SK-N-SH treated with all-trans-retinoic acid at 6 μM for 48 hours (cell line): Measurements from ENCODE around the gene TRPM6.

Experiments
- ATAC-seq: fragments of 200-7000 bp; cut with Tn5 transposase; 3 replicates; pipeline ENCODE4 v1.9.1; 2020; ENCODE audit warnings: mild to moderate bottlenecking, moderate library complexity
- ARNTL ChIP-seq: fragments of 450-650 bp; formaldehyde crosslinking; IDR thresholded peaks from 2 replicates; pipeline ENCODE4 v1.5.0; 2020; ENCODE audit warnings: low read depth, mild to moderate bottlenecking, moderate library complexity, borderline replicate concordance
- BACH2 ChIP-seq: fragments of 250-450 bp; sonication (Bioruptor Pico); IDR thresholded peaks from 2 replicates; pipeline ENCODE4 v1.9.0; 2021; ENCODE audit warnings: mild to moderate bottlenecking, borderline replicate concordance
- CSDC2 ChIP-seq: fragments of 250-450 bp; sonication (Bioruptor Pico); IDR thresholded peaks from 2 replicates; pipeline ENCODE4 v1.5.0; 2020; ENCODE audit warnings: mild to moderate bottlenecking, moderate library complexity
- ESRRG ChIP-seq: fragments of 250-450 bp; sonication (Bioruptor Pico); IDR thresholded peaks from 2 replicates; pipeline ENCODE4 v1.6.1; 2021; ENCODE audit warnings: mild to moderate bottlenecking
- GLIS3 ChIP-seq: fragments of 250-450 bp; sonication (Bioruptor Pico); IDR thresholded peaks from 2 replicates; pipeline ENCODE4 v1.5.0; 2020; ENCODE audit warnings: mild to moderate bottlenecking, moderate library complexity
- ISL1 ChIP-seq: fragments of 250-450 bp; sonication (Bioruptor Pico); IDR thresholded peaks from 2 replicates; pipeline ENCODE4 v2.1.2; 2022; ENCODE audit warnings: mild to moderate bottlenecking, moderate library complexity
- OSR1 ChIP-seq: fragments of 250-450 bp; sonication (Bioruptor Pico); IDR thresholded peaks from 2 replicates; pipeline ENCODE4 v1.8.0; 2022; ENCODE audit warnings: moderate library complexity, mild to moderate bottlenecking, inconsistent platforms
- PATZ1 ChIP-seq: fragments of 250-450 bp; sonication (Bioruptor Pico); IDR thresholded peaks from 2 replicates; pipeline ENCODE4 v1.8.0; 2020; ENCODE audit warnings: mild to moderate bottlenecking, moderate library complexity, borderline replicate concordance
- POU6F1 ChIP-seq: fragments of 250-450 bp; sonication (Bioruptor Pico); IDR thresholded peaks from 2 replicates; pipeline ENCODE4 v1.8.0; 2021; ENCODE audit warnings: low read depth, mild to moderate bottlenecking, moderate library complexity, borderline replicate concordance
- PPARA ChIP-seq: fragments of 250-450 bp; sonication (Bioruptor Pico); IDR thresholded peaks from 2 replicates; pipeline ENCODE4 v1.5.0; 2020; ENCODE audit warnings: mild to moderate bottlenecking, borderline replicate concordance
- RARB ChIP-seq: fragments of 250-450 bp; sonication (Bioruptor Pico); IDR thresholded peaks from 2 replicates; pipeline ENCODE4 v1.8.0; 2021; ENCODE audit warnings: mild to moderate bottlenecking, moderate library complexity
- SNAI2 ChIP-seq: fragments of 250-450 bp; sonication (Bioruptor Pico); IDR thresholded peaks from 2 replicates; pipeline ENCODE4 v1.5.0; 2020; ENCODE audit warnings: mild to moderate bottlenecking, moderate library complexity
- TCF4 ChIP-seq: fragments of 250-450 bp; sonication (Bioruptor Pico); IDR thresholded peaks from 2 replicates; pipeline ENCODE4 v1.8.0; 2021; ENCODE audit warnings: mild to moderate bottlenecking, moderate library complexity, borderline replicate concordance
- TOX ChIP-seq: fragments of 250-450 bp; sonication (Bioruptor Pico); IDR thresholded peaks from 2 replicates; pipeline ENCODE4 v1.8.0; 2021; ENCODE audit warnings: mild to moderate bottlenecking, moderate library complexity, borderline replicate concordance
- TSHZ2 ChIP-seq: fragments of 250-450 bp; sonication (Bioruptor Pico); IDR thresholded peaks from 2 replicates; pipeline ENCODE4 v1.5.0; 2020; ENCODE audit warnings: mild to moderate bottlenecking, moderate library complexity
- ZFP3 ChIP-seq: fragments of 250-450 bp; sonication (Bioruptor Pico); IDR thresholded peaks from 2 replicates; pipeline ENCODE4 v1.5.0; 2020; ENCODE audit warnings: mild to moderate bottlenecking, moderate library complexity
- ZFP30 ChIP-seq: fragments of 450-650 bp; formaldehyde crosslinking; IDR thresholded peaks from 2 replicates; pipeline ENCODE4 v1.5.0; 2022; ENCODE audit warnings: mild to moderate bottlenecking, moderate library complexity
- ZNF565 ChIP-seq: fragments of 450-650 bp; formaldehyde crosslinking; conservative IDR thresholded peaks from 2 replicates; pipeline ENCODE4 v1.5.0; 2020; ENCODE audit warnings: low read depth, mild to moderate bottlenecking, moderate library complexity
- ZNF70 ChIP-seq: fragments of 450-650 bp; formaldehyde crosslinking; IDR thresholded peaks from 2 replicates; pipeline ENCODE4 v1.5.0; 2020; ENCODE audit warnings: mild to moderate bottlenecking, moderate library complexity
- ZNF8 ChIP-seq: fragments of 450-650 bp; formaldehyde crosslinking; IDR thresholded peaks from 2 replicates; pipeline ENCODE4 v1.5.0; 2020; ENCODE audit warnings: mild to moderate bottlenecking, moderate library complexity
- TF ChIP-seq, protein P1 (sequence below): fragments of 250-450 bp; sonication (Bioruptor Pico); IDR thresholded peaks from 2 replicates; pipeline ENCODE4 v1.5.1; 2021; ENCODE audit warnings: mild to moderate bottlenecking, moderate library complexity
- TF ChIP-seq, protein P2 (sequence below): fragments of 250-450 bp; sonication (Bioruptor Pico); IDR thresholded peaks from 2 replicates; pipeline ENCODE4 v1.5.1; 2020; ENCODE audit warnings: low read depth, mild to moderate bottlenecking, moderate library complexity

The TRPM6 gene

DNA sequence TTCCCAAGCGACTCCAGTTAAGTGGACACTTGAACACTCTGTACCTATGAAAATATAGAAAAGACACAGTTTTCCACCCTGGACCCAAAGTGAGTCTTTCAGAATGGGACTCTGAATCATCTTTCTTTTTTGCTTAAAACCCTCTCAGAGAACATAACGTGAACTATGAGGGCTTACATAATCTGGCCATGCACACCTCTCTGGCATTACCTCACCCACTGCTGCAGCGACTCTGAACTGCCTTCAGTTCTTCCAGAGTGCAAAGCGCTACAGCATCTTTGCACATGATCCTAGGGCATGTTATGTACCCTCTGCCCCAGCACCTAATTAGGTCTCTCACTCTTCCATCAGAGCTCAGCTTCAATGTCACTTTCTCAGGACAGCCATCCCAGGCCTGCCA lies 204.4 kb downstream of the TRPM6 start:
- ATAC-seq = no peak
- TF ChIP-seq OSR1 = no peak
- no peak for TF ChIP-seq ARNTL (CRISPR knock-in tag)
- TF ChIP-seq ZFP3 (CRISPR knock-in tag) = no peak
- TF ChIP-seq, protein P1, sequence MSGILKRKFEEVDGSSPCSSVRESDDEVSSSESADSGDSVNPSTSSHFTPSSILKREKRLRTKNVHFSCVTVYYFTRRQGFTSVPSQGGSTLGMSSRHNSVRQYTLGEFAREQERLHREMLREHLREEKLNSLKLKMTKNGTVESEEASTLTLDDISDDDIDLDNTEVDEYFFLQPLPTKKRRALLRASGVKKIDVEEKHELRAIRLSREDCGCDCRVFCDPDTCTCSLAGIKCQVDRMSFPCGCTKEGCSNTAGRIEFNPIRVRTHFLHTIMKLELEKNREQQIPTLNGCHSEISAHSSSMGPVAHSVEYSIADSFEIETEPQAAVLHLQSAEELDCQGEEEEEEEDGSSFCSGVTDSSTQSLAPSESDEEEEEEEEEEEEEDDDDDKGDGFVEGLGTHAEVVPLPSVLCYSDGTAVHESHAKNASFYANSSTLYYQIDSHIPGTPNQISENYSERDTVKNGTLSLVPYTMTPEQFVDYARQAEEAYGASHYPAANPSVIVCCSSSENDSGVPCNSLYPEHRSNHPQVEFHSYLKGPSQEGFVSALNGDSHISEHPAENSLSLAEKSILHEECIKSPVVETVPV (CRISPR knock-in tag) = no peak

DNA sequence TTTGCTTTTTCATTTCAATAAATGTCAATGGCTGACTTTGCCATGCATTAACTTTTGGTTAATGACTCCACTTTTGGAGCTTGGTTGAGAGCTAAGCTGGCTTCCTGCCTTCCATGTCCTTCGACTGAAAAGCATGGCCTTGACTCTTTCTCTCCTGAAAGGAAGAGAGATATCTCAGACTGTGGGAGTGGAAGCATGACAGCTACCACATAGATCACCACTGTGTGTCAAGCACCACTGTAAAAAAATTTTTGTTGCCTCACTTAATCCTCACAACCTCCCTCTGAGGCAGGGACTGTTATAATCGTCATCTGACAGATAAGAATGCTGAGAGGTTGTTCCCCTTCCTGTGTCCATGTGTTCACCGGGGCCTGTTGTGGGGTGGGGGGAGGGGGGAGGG lies 205.8 kb downstream of the TRPM6 start:
- ATAC-seq = no peak
- TF ChIP-seq ISL1 (CRISPR knock-in tag) (no peak), POU6F1 (CRISPR knock-in tag) (no peak), TSHZ2 (CRISPR knock-in tag) (no peak), GLIS3 (no peak), TOX (CRISPR knock-in tag) (no peak), PPARA (CRISPR knock-in tag) (no peak), ZFP30 (no peak), TCF4 (no peak), ESRRG (CRISPR knock-in tag) (no peak), OSR1 (no peak), ZNF70 (CRISPR knock-in tag) (no peak), PATZ1 (CRISPR knock-in tag) (no peak), SNAI2 (CRISPR knock-in tag) (no peak), RARB (CRISPR knock-in tag) (no peak)
- TF ChIP-seq, protein P2, sequence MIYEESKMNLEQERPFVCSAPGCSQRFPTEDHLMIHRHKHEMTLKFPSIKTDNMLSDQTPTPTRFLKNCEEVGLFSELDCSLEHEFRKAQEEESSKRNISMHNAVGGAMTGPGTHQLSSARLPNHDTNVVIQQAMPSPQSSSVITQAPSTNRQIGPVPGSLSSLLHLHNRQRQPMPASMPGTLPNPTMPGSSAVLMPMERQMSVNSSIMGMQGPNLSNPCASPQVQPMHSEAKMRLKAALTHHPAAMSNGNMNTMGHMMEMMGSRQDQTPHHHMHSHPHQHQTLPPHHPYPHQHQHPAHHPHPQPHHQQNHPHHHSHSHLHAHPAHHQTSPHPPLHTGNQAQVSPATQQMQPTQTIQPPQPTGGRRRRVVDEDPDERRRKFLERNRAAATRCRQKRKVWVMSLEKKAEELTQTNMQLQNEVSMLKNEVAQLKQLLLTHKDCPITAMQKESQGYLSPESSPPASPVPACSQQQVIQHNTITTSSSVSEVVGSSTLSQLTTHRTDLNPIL (CRISPR knock-in tag) = no peak
- TF ChIP-seq, protein P1 (CRISPR knock-in tag) = no peak

- no peak for ATAC-seq
- no peak for TF ChIP-seq CSDC2
- no peak for TF ChIP-seq BACH2 (CRISPR knock-in tag)
- TF ChIP-seq, protein P1 (CRISPR knock-in tag) = no peak
- TF ChIP-seq POU6F1 (CRISPR knock-in tag) = no peak
- TF ChIP-seq PATZ1 (CRISPR knock-in tag) = no peak
- TF ChIP-seq ZFP3 (CRISPR knock-in tag) = no peak
- no peak for TF ChIP-seq ZNF8 (CRISPR knock-in tag)
- TF ChIP-seq SNAI2 (CRISPR knock-in tag) = no peak
- TF ChIP-seq TOX (CRISPR knock-in tag) = no peak
- TF ChIP-seq ZNF565 (CRISPR knock-in tag) = no peak
- TF ChIP-seq ARNTL (CRISPR knock-in tag) = no peak
- TF ChIP-seq TCF4 = no peak
Observed at GRCh38 chr9:74674077-74674476, 213.6 kb downstream of the TRPM6 start.
